Stimulated activated CD8-positive, alpha-beta memory T cell treated with anti-CD3 and anti-CD28 coated beads, Interleukin-12 subunit alpha, Interleukin-12 subunit beta, amount 100 ng/mL, for 24 hours (primary cell): Measurements from ENCODE around the gene NT5E.
"Not testable (repeated sequence)": the region's sequence is repeated elsewhere in the genome, so short reads cannot be mapped to it uniquely, and the experiment has no call there.

Source experiments
- DNase-seq: peaks from one replicate; pipeline ENCODE4 v3.0.0-alpha.2; 2020; ENCODE audit errors: extremely low read depth

The NT5E gene

DNA sequence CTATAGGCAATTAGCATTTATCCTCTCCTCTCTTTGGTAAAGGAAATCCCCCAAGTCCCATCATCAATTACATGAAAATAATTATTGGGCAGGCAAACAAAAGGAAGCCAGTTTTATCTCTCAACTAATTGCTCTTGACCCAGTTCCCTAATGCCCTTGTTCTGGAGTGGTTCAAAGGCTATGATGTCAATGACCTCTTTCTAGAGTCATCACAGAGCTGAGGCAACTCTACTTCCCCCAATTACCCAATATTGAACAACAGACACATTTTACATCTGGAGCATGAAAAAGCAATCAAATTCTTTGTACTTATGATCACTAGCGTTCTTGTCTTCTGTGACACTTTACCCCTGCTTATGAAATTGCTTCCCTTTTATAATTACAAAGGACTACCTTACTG, 43.5 kb downstream of the NT5E start:
- DNase-seq = no peak

DNA sequence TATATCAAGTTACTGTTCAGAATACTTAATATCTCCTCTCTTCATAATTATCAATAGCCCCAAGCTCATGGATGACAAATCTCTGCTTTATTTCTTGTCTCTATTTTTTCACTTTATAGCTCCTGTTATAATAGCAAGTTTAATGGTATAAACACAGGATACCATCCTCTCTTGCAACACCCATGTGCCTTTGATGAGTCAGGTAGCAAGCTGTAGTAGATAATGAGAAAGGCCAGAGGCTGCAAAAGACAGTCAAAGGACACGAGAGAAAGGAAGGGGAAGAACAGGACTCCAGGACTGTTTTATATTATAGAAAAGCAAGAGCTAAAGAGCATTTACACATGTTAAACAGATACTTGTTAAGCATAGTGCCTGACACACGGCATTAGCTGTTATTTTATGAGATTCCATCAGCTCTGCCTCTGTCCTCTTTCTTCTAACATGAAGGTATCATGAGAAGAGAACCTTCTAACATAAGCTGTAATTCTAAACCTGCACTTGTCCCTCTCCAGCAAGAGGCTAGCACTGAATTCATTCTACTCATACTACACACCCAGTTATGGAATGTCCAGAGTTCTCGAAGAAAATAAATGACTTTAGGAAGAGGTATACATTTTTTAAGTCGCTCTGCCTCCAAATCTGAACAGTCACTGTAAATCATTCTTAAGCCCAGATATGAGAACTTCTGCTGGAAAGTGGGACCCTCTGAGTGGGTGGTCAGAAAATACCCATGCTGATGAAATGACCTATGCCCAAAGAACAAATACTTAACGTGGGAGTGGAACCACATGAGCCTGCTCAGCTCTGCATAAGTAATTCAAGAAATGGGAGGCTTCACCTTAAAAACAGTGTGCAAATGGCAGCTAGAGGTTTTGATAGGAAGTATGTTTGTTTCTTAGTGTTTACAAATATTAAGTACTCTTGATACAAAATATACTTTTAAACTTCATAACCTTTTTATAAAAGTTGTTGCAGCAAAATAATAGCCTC, 45.0 kb downstream of the NT5E start:
- no peak for DNase-seq

- no peak for DNase-seq
Observed at GRCh38 chr6:85496009-85496579, 46.2 kb downstream of the NT5E start.

GRCh38 chr6:85496856-85497255, 47.0 kb downstream of the NT5E start:
- DNase-seq = no peak

- no peak for DNase-seq
Observed at GRCh38 chr6:85498596-85499258, 48.8 kb downstream of the NT5E start.

GRCh38 chr6:85506441-85507093, 56.7 kb downstream of the NT5E start:
- no peak for DNase-seq

DNA sequence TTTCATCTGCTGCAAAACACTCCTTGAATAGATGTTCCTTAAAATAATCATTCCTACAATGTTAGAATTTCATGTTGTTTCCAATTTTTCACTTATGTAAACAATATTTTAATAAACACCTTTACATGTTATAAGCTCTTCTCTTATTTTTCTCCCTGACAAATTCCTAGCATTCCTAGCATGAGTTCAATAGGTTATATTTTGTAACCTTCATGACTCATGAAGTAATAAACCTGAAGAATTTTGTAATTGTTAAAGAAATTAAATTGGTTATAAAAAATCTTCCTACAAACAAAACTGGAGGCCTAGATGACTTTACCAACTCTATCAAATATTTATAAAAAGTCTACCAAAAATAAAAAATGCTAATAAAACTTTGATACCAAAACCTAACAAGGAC, 66.3 kb downstream of the NT5E start:
- no peak for DNase-seq

- DNase-seq = not testable (repeated sequence)
Observed at GRCh38 chr6:85524281-85524680, 74.4 kb downstream of the NT5E start.

- no peak for DNase-seq
Observed at GRCh38 chr6:85537055-85537494, 87.2 kb downstream of the NT5E start.

- DNase-seq = no peak
Observed at GRCh38 chr6:85544776-85545175, 94.9 kb downstream of the NT5E start.
